AG04449 (cell line): ENCODE results near the gene MEIOB.

Experiments
- CTCF ChIA-PET: fragments of 350-600 bp; formaldehyde crosslinking; extraction: SDS; loops from one replicate; lab custom pipeline; 2021; ENCODE audit warnings: antibody characterized with exemption; lab: Yijun Ruan, JAX
- POLR2A ChIA-PET: fragments of 400-600, 350-600 bp; formaldehyde crosslinking; extraction: SDS; loops from one replicate; lab custom pipeline; 2020; ENCODE audit warnings: antibody characterized with exemption, inconsistent platforms; lab: Yijun Ruan, JAX
- DNase-seq: peaks from one replicate; pipeline ENCODE4 v3.0.0-alpha.2; 2010; ENCODE audit warnings: low read depth, low spot score
- H3K4me3 ChIP-seq: 2 replicates; pipeline ENCODE4 v1.5.1; 2011; ENCODE audit warnings: low read depth, mild to moderate bottlenecking, control low read depth, low read length
- CTCF ChIP-seq: IDR thresholded peaks from one replicate; pipeline ENCODE4 v1.5.1; 2011; ENCODE audit warnings: mild to moderate bottlenecking, moderate library complexity, low read length, control low read depth, inconsistent platforms; ENCODE audit not compliant: insufficient read depth; ENCODE audit errors: missing control alignments

Gene MEIOB

GRCh38 chr16:1793578-1794220 lies 78.3 kb downstream of the MEIOB start, which contains the start of gene IGFALS:
TSS of gene IGFALS (minus strand) at chr16:1793705. CDS start at chr16:1793652, 53 bp downstream.
- DNase-seq = no peak

GRCh38 chr16:1792836-1793577 lies 79.0 kb downstream of the MEIOB start:
- DNase-seq = no peak
- TF ChIP-seq CTCF = no peak
- ChIA-PET CTCF (interaction anchor here (0.8 to 1.8 kb wide), 2 partner anchors 9 to 31 kb away, joined by 3 to 9 read pairs; partner anchors contain the start of genes NUBP2 and SPSB3), POLR2A (no interaction called here)
- H3K4me3 ChIP-seq = no peak overlapping the region

More at GRCh38 chr16:1793578-1794220, 78.3 kb downstream of the MEIOB start, which contains the start of gene IGFALS:
- CTCF ChIA-PET = interaction anchor here (0.8 to 1.8 kb wide), 2 partner anchors 10 to 31 kb away, joined by 3 to 9 read pairs; partner anchors contain the start of genes NUBP2 and SPSB3
- POLR2A ChIA-PET = no interaction called here
- H3K4me3 ChIP-seq = no peak within 1 kb of the TSS
- no peak for TF ChIP-seq CTCF

- no peak for DNase-seq
- no peak for TF ChIP-seq CTCF
- ChIA-PET CTCF (interaction anchor here (1.8 kb wide), 1 partner anchor 9 kb away, joined by 9 read pairs; the partner anchor contains the start of genes NUBP2 and SPSB3), POLR2A (interaction anchor here (2.2 kb wide), 1 partner anchor 9 kb away, joined by 9 read pairs; the partner anchor contains the start of genes NUBP2 and SPSB3)
- H3K4me3 ChIP-seq = no peak overlapping the region
Observed at GRCh38 chr16:1791943-1792812, 79.8 kb downstream of the MEIOB start.

GRCh38 chr16:1791256-1791942 lies 80.6 kb downstream of the MEIOB start:
- ChIA-PET POLR2A (interaction anchor here (2.2 kb wide), 1 partner anchor 9 kb away, joined by 9 read pairs; the partner anchor contains the start of genes NUBP2 and SPSB3), CTCF (no interaction called here)
- no peak overlapping the region for H3K4me3 ChIP-seq
- TF ChIP-seq CTCF = no peak
- DNase-seq = no peak

- DNase-seq = no peak
- H3K4me3 ChIP-seq = no peak overlapping the region
- POLR2A ChIA-PET = interaction anchor here (2.2 kb wide), 1 partner anchor 8 kb away, joined by 9 read pairs; the partner anchor contains the start of genes NUBP2 and SPSB3
- TF ChIP-seq CTCF = no peak
- CTCF ChIA-PET = no interaction called here
Observed at GRCh38 chr16:1790611-1791255, 81.2 kb downstream of the MEIOB start.
